ENCODE data around the gene ARL15. TPM values are rescaled to one million over a fixed set of nuclear protein-coding genes. Genes with fewer than 3 reads are reported as not detected.

The ARL15 gene
- total and polyA plus RNA-seq, 2 of the 8 experiments (the other 6 are each of a cell fraction or from before 2014, with no cell fraction given), result 9.9 to 21.2 TPM

GRCh38 chr5:54341971-54342370 is 31.6 kb upstream of the ARL15 start:
- POLR2A ChIA-PET (ENCODE audit: partially characterized antibody), result no interaction called here
- Histone ChIP-seq H3K4me3 (ENCODE audit: extremely low read depth in 1 of 4, insufficient read depth in 2 of 4, low read depth in 3 of 4, low read length in 4 of 4) (no peak overlapping the region), H3K23me2 (ENCODE audit: low read depth, low read length) (no peaks in the 10 kb centered on the region)

More at GRCh38 chr5:54341971-54342370, 31.6 kb upstream of the ARL15 start:
- FAIRE-seq (no peak), DNase-seq (ENCODE audit: low read depth in 1 of 2, low spot score in 2 of 2) (no peak)
- TF ChIP-seq POLR2A (IDR thresholded peaks at IDR 0.05; ENCODE audit: control extremely low read depth in 1 of 2, low read depth in 2 of 2, low read length in 2 of 2), result no peak
- no peak for TF ChIP-seq TBP (IDR thresholded peaks at IDR 0.05; ENCODE audit: low read depth, low read length)
- no peak for TF ChIP-seq POLR2AphosphoS5 (IDR thresholded peaks at IDR 0.05; ENCODE audit: low read depth, low read length)
- TF ChIP-seq KDM5A (IDR thresholded peaks at IDR 0.05; ENCODE audit: low read length), result no peak
- TF ChIP-seq SRF (IDR thresholded peaks at IDR 0.05; ENCODE audit: low read depth, low read length), result no peak
- Histone ChIP-seq H2BK12ac (ENCODE audit: low read depth, low read length) (no peak overlapping the region), H3K23ac (ENCODE audit: insufficient read length) (no peak overlapping the region), H2BK120ac (replicated peaks; ENCODE audit: low read depth, low read length) (no peak overlapping the region), H2AFZ (ENCODE audit: low read length) (no peak overlapping the region), H4K20me1 (replicated peaks in 1 of 2; ENCODE audit: control insufficient read depth in 1 of 2, insufficient read depth in 2 of 2, low read length in 2 of 2) (no peaks in the 10 kb centered on the region), H3K4me2 (ENCODE audit: insufficient read depth in 1 of 2, low read depth in 2 of 2, low read length in 2 of 2) (no peak overlapping the region), H3K9me3 (ENCODE audit: insufficient read depth in 2 of 2, low read depth in 1 of 2, low read length in 1 of 2) (peaks cover 13 to 18% of the 10 kb centered on the region in 2 experiments; a peak in 3 of 4 replicates), H4K5ac (ENCODE audit: insufficient read length, low read depth, low read length) (no peak overlapping the region), H3K27me3 (replicated peaks in 1 of 4; ENCODE audit: control insufficient read depth in 3 of 4, extremely low read depth in 1 of 4, insufficient read depth in 3 of 4, low read length in 3 of 4) (no peaks in the 10 kb centered on the region), H4K8ac (ENCODE audit: extremely low read depth, insufficient read depth, low read length) (no peak overlapping the region), H2BK20ac (ENCODE audit: low read length) (no peak overlapping the region), H3K9ac (replicated peaks in 1 of 4; ENCODE audit: extremely low read depth in 1 of 4, low read depth in 3 of 4, low read length in 3 of 4) (no peak overlapping the region), H3K79me1 (ENCODE audit: low read depth, low read length) (no peaks in the 10 kb centered on the region), H2BK5ac (ENCODE audit: low read depth, low read length) (no peak overlapping the region), H4K91ac (replicated peaks; ENCODE audit: insufficient read length, low read length) (no peak overlapping the region), H3K79me2 (ENCODE audit: control insufficient read depth in 1 of 2, insufficient read depth in 2 of 2, low read length in 2 of 2) (no peaks in the 10 kb centered on the region), H3K18ac (ENCODE audit: extremely low read depth, low read length) (no peak overlapping the region), H3K4me1 (replicated peaks in 1 of 4; ENCODE audit: control insufficient read depth in 3 of 4, insufficient read depth in 4 of 4, low read length in 3 of 4) (no peaks in the 10 kb centered on the region), H2AK5ac (ENCODE audit: low read depth, low read length) (no peak overlapping the region), H3K14ac (ENCODE audit: insufficient read length) (no peak overlapping the region), H3K56ac (replicated peaks; ENCODE audit: insufficient read length, low read depth, low read length) (no peak overlapping the region), H3K36me3 (ENCODE audit: control insufficient read depth in 2 of 4, insufficient read depth in 4 of 4, low read length in 3 of 4) (no peaks in the 10 kb centered on the region), H2BK15ac (ENCODE audit: low read length) (no peak overlapping the region), H3K27ac (ENCODE audit: low read depth, low read length) (no peak overlapping the region), H3K4ac (replicated peaks; ENCODE audit: insufficient read length, low read depth, low read length) (no peak overlapping the region)
- CTCF ChIA-PET (ENCODE audit: partially characterized antibody), result interaction anchor here (2.1 kb wide), 1 partner anchor 11 kb away, joined by 7 read pairs; no protein-coding TSS in a partner anchor
- 93% methylated on average over 2 of the region's 2 CpGs; no CpG with 5 or more reads in 1 of the 2 experiments for WGBS, 2 experiments (ENCODE audit: extremely low coverage in 1 of 2, insufficient coverage in 1 of 2, insufficient read length in 1 of 2, insufficient replicate concordance in 2 of 2, low coverage in 1 of 2, low lambda C conversion rate in 2 of 2, missing lambda C conversion rate in 1 of 2)

Measured in H1 (cell line).